ENCODE measurements around the gene RIOX2. TPM values are rescaled to one million over a fixed set of nuclear protein-coding genes. Genes with fewer than 3 reads are reported as not detected.

RIOX2 gene
- total and polyA plus RNA-seq, 2 of the 8 experiments (the other 6 are each of a cell fraction or from before 2014, with no cell fraction given) = 3.8 to 16.4 TPM

DNA sequence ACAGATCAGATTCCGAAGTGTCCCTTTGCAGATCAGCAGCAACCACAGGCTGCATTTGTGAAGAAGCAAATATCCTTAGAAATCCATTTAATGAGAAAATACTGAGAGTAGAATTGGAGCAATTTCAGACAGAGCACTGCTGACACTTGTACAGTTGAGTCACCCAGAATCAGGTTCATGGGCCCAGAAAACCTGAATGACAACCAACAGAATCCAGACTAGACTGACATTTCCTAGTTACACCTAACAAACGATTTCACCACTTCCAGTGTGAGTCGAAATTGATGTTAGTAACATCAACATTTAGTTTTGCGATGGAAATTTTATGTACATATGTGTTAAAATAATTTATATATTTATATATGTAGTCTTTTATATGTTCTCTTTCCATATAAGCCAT, 46.1 kb upstream of the RIOX2 start:
- Histone ChIP-seq H2BK20ac (ENCODE audit: low read length) (no peak overlapping the region), H2AFZ (ENCODE audit: low read length) (no peak overlapping the region), H4K5ac (ENCODE audit: insufficient read length, low read depth, low read length) (no peak overlapping the region), H3K18ac (ENCODE audit: extremely low read depth, low read length) (no peak overlapping the region), H3K56ac (replicated peaks; ENCODE audit: insufficient read length, low read depth, low read length) (no peak overlapping the region), H3K27me3 (replicated peaks in 1 of 4; ENCODE audit: control insufficient read depth in 3 of 4, extremely low read depth in 1 of 4, insufficient read depth in 3 of 4, low read length in 3 of 4) (no peaks in the 10 kb centered on the region), H3K79me1 (ENCODE audit: low read depth, low read length) (no peaks in the 10 kb centered on the region), H2AK5ac (ENCODE audit: low read depth, low read length) (no peak overlapping the region), H4K20me1 (replicated peaks in 1 of 2; ENCODE audit: control insufficient read depth in 1 of 2, insufficient read depth in 2 of 2, low read length in 2 of 2) (no peaks in the 10 kb centered on the region), H3K4me2 (ENCODE audit: insufficient read depth in 1 of 2, low read depth in 2 of 2, low read length in 2 of 2) (no peak overlapping the region), H2BK120ac (replicated peaks; ENCODE audit: low read depth, low read length) (no peak overlapping the region), H3K27ac (ENCODE audit: low read depth, low read length) (no peak overlapping the region), H4K8ac (ENCODE audit: extremely low read depth, insufficient read depth, low read length) (no peak overlapping the region), H3K4me1 (replicated peaks in 1 of 4; ENCODE audit: control insufficient read depth in 3 of 4, insufficient read depth in 4 of 4, low read length in 3 of 4) (no peaks in the 10 kb centered on the region), H3K14ac (ENCODE audit: insufficient read length) (no peak overlapping the region), H3K23me2 (ENCODE audit: low read depth, low read length) (no peaks in the 10 kb centered on the region), H3K79me2 (ENCODE audit: control insufficient read depth in 1 of 2, insufficient read depth in 2 of 2, low read length in 2 of 2) (no peaks in the 10 kb centered on the region), H3K9ac (replicated peaks in 1 of 4; ENCODE audit: extremely low read depth in 1 of 4, low read depth in 3 of 4, low read length in 3 of 4) (no peak overlapping the region), H3K4ac (replicated peaks; ENCODE audit: insufficient read length, low read depth, low read length) (no peak overlapping the region), H3K23ac (ENCODE audit: insufficient read length) (no peak overlapping the region), H3K9me3 (ENCODE audit: insufficient read depth in 2 of 2, low read depth in 1 of 2, low read length in 1 of 2) (no peaks in the 10 kb centered on the region), H4K91ac (replicated peaks; ENCODE audit: insufficient read length, low read length) (no peak overlapping the region), H2BK5ac (ENCODE audit: low read depth, low read length) (no peak overlapping the region), H3K4me3 (ENCODE audit: extremely low read depth in 1 of 4, insufficient read depth in 2 of 4, low read depth in 3 of 4, low read length in 4 of 4) (no peak overlapping the region), H2BK15ac (ENCODE audit: low read length) (no peak overlapping the region), H3K36me3 (ENCODE audit: control insufficient read depth in 2 of 4, insufficient read depth in 4 of 4, low read length in 3 of 4) (no peaks in the 10 kb centered on the region), H2BK12ac (ENCODE audit: low read depth, low read length) (no peak overlapping the region)
- POLR2A ChIA-PET (ENCODE audit: partially characterized antibody) = no interaction called here
- TF ChIP-seq RXRA (IDR thresholded peaks at IDR 0.05; ENCODE audit: insufficient read depth, low read depth, low read length) (no peak), KDM1A (IDR thresholded peaks at IDR 0.05; ENCODE audit: borderline replicate concordance, low read length) (no peak), TBP (IDR thresholded peaks at IDR 0.05; ENCODE audit: low read depth, low read length) (no peak), SIN3A (conservative IDR thresholded peaks at IDR 0.05 in 1 of 2, IDR thresholded peaks at IDR 0.05 in 1 of 2; ENCODE audit: low read depth in 1 of 2, low read length in 2 of 2) (no peak), SIRT6 (IDR thresholded peaks at IDR 0.05; ENCODE audit: low read length) (no peak), SP4 (IDR thresholded peaks at IDR 0.05; ENCODE audit: low read length) (no peak), TCF12 (IDR thresholded peaks at IDR 0.05; ENCODE audit: low read depth, low read length) (no peak), NRF1 (IDR thresholded peaks at IDR 0.05; ENCODE audit: low read depth, low read length) (no peak)
- TF ChIP-seq, protein P1, sequence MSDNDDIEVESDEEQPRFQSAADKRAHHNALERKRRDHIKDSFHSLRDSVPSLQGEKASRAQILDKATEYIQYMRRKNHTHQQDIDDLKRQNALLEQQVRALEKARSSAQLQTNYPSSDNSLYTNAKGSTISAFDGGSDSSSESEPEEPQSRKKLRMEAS (IDR thresholded peaks at IDR 0.05) = no peak
- CTCF ChIA-PET (ENCODE audit: partially characterized antibody) = interaction anchor here (1.3 kb wide), 1 partner anchor 20 kb away, joined by 4 read pairs; no protein-coding TSS in a partner anchor
- WGBS, 2 experiments (ENCODE audit: extremely low coverage in 1 of 2, insufficient coverage in 1 of 2, insufficient read length in 1 of 2, insufficient replicate concordance in 2 of 2, low coverage in 1 of 2, low lambda C conversion rate in 2 of 2, missing lambda C conversion rate in 1 of 2) = 89% methylated on average over 4 of the region's 4 CpGs; no CpG with 5 or more reads in 1 of the 2 experiments
- no peak for FAIRE-seq
- no peak for DNase-seq (ENCODE audit: low read depth in 1 of 2, low spot score in 2 of 2)
